A204.1 (cell line): ENCODE results near the gene UGT1A8.

Source experiments
- FAIRE-seq: peaks from 2 replicates; lab custom pipeline; 2012; peaks lifted over from hg19 to GRCh38; lab: Jason Lieb, UNC

The UGT1A8 gene

DNA sequence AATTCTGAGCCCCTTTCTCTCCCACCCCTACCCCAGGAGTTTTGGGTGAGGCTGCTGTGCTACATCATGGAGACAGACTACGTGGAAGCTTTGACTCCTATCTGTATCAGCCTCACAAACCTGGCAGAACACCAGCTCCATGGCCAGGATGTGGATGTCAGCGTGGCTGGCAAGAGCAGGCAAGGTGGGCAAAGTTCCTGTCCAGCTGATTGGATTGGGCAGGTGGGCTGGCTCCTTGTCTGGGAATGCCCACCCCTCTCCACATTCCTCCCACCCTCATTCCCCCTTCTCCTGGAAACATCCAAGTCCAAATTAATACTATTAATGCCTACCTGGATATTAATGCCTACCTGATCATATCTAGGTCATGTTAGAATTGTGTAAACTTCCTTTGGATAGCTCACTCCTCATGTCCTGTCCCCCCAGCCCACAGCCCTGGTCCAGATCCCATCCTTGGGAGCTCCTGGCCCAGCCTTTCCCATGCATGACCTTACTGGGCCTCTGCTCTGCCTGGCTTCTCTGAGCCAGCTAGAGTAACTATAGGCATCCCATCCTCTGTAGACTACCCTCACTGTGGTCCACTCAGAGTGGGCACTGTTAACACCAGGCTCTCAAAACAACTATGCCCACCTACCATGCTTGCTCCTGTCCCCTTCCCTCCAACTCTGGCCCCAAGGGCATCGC is 184.8 kb downstream of the UGT1A8 start:
- FAIRE-seq, result no peak

- FAIRE-seq, result no peak
Observed at GRCh38 chr2:233803292-233803911, 186.0 kb downstream of the UGT1A8 start.

DNA sequence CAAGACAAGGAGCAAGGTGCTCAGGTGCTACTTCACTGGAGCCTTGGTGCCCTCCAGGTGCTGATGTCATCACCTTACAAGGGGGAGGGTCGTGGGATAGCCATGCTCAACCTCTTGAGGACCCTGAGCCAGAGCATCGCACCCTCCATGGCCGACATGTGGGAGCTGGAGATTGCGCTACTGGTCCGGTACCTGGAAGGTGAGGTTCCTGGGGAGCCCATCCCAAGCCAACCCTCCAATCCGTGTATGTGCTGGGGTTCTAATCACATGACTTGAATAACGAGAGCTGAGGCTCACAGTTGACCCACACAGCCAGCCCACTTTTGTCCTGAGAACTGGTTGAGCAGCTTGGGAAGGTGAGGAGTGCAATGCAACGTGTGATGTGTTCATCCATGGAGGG is 186.6 kb downstream of the UGT1A8 start:
- FAIRE-seq, result no peak

DNA sequence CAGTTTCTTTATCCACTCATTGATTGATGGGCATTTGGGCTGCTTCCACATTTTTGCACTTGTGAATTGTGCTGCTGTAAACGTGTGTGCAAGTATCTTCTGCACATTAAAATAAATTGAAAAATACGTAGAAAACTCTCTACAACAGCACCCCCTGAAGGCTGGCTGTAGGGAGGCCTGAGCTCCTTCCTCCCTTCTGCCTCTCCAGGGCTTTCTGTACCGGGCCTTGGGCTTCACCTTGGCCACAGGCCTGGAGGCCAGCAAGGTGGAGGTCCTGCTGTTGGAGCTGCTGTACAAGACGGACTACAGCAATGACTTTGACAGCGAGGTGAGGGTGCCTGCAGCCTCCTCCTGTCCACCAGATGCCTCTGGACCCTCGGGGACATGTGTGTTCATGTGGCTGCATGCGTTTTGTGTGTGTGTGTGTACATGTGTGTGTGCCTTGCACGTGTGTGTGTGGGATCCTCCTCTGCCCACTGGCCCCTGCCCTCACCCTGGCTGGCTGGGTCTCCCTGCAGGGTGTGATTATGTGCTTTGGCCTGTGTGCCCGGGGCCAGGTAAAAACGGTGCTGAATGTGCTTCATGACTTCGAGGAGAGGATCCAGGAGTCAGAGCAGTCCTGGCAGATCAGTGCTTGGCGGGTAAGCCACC is 189.9 kb downstream of the UGT1A8 start:
- FAIRE-seq, result no peak

- no peak for FAIRE-seq
Observed at GRCh38 chr2:233807966-233808935, 190.8 kb downstream of the UGT1A8 start.

DNA sequence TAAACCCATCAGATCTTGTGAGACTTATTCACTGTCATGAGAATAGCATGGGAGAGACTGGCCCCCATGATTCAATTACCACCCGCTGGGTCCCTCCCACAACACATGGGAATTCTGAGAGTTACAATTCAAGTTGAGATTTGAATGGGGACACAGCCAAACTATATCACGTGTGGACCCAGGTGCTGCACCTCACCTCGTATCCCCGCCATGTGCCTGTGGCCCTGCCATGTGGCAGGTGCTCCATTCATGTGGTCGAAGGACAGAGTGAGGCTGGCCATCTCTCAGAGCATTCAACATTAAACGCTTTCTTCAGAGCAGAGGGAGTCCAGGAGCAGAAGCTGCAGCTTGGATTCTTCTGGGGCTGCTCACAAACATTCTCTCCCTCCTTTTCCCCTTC is 193.0 kb downstream of the UGT1A8 start:
- FAIRE-seq, result no peak

DNA sequence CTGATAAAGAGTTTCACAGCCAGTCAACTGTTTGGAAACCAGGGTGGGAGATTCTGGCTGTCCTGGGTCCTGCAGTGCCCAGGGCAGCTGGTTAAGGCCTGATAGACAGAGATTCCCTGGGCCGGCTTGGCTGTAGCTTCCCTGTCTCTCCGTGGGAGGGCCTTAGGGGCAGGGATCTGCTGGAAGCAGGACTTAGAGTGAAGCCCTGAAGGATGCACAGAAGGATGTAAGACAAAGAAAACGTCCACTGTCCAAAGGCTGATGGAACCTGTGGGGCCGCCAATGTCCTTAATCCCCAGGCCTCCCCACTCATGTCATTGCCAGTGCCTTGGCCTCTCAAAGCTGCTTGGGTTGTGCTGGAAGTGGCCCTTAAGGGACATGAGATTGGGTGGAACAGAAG is 193.7 kb downstream of the UGT1A8 start:
- no peak for FAIRE-seq

DNA sequence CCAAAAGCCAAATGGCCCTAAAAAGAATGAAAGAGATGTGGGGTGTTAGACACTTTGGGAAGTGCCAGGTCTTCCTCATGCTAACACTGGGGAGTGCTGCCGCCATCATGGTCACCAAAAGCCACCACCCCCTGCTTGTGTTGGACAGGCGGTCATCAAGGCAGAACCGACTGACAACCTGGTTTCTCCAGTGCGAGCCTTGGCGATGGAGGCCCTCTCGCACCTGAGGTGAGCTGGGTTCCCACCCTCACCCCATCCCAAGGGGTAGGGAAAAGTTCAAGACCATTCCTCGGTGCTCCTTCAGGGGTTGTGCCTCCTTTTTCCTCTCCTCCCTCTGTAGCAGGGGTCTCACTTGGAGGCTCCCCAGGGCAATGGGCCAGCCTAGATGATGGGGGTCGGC is 194.3 kb downstream of the UGT1A8 start:
- no peak for FAIRE-seq

DNA sequence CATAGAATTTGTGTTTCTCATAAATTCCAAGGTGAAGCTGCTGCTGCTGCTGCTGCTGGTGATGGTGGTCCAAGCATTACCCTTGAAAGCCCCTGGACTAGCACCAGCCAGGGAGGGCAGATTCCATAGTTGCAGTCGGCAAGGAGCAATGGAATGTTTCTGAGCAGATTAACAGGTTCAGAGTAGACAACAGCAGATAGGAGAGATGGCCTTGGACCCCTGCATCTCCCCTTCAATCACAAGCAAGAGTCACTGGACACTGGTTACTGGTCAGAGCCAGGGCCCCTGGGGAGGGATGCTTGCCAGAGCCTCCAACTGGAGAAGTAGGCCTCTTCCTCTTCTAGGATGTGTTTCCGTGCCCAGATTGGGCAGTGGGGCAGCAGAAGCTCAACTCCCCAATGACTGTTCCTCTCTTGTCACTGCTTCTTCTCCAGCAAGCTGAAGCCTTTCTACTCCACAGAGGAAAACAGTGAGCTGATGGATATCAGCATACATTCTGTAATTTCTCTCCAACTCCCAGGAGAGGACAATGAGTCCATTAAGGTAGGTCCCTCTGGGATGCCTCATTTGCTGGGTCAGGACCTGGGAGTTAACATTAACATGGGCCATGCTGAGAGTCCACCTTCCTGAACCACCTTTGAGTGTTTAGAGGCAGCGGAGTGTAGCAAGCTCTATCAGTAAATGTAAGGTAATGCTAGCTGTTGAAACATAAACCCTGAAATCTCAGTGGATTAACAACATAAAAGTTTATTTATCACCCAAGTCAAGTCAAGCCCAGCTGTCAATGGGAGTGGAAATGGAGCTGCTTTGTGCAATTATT is 196.0 kb downstream of the UGT1A8 start:
- no peak for FAIRE-seq

GRCh38 chr2:233814056-233814835 is 196.8 kb downstream of the UGT1A8 start:
- no peak for FAIRE-seq

GRCh38 chr2:233815861-233816260 is 198.4 kb downstream of the UGT1A8 start:
- no peak for FAIRE-seq

- FAIRE-seq, result no peak
Observed at GRCh38 chr2:233816334-233816733, 198.9 kb downstream of the UGT1A8 start.

DNA sequence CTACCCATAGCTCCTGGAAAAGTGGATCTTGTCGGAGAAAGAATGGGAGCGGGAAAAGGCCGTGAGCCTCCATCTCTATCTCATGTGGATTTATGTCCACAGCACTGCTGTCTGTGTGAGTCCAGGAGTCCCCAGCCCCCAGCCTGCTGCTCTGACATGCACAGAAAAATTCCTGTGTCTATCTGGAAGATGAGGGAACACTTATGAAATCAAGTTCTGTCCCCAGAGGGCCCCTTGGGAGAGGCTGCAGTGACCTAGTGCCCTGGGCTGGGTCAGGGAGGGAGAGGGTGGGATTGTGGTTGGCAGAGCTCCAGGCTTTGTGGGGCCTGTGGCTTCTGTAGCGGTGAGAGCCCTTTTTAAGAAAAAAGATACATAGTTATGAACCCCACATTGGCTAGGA is 199.3 kb downstream of the UGT1A8 start:
- FAIRE-seq, result no peak

- no peak for FAIRE-seq
Observed at GRCh38 chr2:233817361-233817911, 200.0 kb downstream of the UGT1A8 start.

DNA sequence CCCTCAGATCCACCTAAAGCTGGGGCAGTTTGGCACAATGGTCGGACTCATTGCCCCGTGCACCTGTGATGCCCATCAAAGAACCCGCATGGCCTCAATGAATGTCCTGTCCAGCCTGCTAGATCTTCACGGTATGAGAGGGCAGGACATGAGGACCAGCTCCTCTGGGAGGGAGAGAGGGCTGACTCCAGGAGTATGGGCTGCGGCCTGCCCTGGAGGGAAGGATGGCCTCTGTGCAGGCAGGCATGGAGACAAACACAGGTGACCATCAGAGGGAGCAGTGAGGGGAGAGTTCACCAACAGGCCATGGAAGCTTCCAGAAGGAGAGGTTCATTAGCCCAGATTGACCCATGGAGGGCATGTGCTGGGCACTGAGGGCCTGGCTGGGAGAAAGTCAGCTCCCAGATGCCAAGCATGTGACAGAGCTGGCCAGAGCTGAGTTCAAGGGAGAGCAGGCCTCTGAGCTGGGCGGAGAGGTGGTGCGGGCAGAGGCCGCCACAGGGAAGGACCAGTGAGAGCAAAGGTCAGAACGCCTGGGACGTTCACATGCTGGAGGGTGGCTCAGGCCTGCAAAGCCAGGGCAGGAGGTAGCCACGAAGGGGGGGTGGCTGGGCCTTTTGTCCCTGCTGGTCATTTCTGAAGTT is 200.7 kb downstream of the UGT1A8 start:
- FAIRE-seq, result no peak

- FAIRE-seq, result no peak
Observed at GRCh38 chr2:233818639-233819621, 201.5 kb downstream of the UGT1A8 start.

- no peak for FAIRE-seq
Observed at GRCh38 chr2:233819884-233820773, 202.7 kb downstream of the UGT1A8 start.

- no peak for FAIRE-seq
Observed at GRCh38 chr2:233820774-233821105, 203.3 kb downstream of the UGT1A8 start.
